ENCODE results near the gene WAS.

WAS gene

DNA sequence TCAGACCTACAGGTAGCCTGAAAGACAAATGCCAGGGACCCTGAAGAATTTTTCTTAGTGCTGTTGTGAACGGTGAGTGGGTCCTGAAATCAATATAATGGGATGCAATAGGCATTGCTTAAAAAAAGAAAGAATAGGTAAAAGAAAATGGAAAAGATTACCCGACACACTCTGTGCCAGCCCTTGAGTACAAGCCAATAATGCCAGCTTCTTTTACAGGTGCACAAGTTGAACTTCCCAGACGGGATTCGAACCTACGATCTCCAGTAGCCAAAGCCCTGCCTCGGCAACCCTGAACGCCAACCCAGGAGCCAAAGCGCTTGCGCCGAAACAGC is 53.2 kb downstream of the WAS start:
- H3K27ac ChIP-seq (ENCODE audit: low read depth, low read length): no peak overlapping the region
- no peak overlapping the region for H3K9ac ChIP-seq (ENCODE audit: low read depth, low read length)
- 15% methylated on average over 10 of the region's 10 CpGs for WGBS
- peak overlapping the region; percentile 91 for H3K4me3 ChIP-seq (ENCODE audit: low read length)
- H3K4me1 ChIP-seq (ENCODE audit: insufficient read depth, low read length): peaks cover 5% of the 10 kb centered on the region; the same call in 1 of the 2 replicates
- H3K27me3 ChIP-seq (ENCODE audit: insufficient read depth, low read length): no peaks in the 10 kb centered on the region
- H3K9me3 ChIP-seq (ENCODE audit: insufficient read depth, low read depth, low read length): no peaks in the 10 kb centered on the region
- H3K36me3 ChIP-seq (ENCODE audit: insufficient read depth, low read length): no peaks in the 10 kb centered on the region

DNA sequence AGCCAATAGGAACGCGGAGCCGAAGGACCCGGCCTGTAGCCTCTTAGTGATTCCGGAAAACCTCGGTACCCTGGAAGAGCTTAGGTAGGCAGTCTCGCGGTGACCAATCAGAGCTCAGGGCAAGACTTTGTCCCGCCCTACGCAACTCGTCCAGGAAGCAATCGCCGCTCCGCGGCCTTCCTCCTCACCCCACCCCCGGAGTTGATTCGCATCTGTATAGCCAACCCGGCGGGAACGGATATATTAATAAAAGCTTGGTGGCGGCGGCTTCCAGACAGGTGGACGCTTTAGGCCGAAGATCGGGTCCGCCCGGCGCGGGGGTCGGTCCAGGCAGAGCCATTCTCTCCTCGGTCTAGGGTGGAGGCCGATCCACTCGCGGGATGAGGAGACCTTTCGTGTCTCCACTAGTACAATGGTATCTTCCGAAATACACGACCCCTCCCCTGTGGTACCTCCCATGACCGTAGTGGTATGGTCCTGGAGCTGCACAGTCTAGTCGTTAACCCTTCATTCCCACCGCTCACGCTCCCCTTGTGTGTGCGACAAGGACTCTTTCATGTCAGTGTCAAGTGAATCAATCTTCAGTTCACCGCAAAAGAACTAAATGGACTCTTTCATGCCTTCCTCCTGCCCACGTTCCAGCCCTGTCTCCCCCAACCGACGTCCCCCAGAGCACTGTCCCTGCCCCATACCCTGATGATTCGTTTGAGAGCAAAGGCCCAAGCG is 53.8 kb downstream of the WAS start:
- peak overlapping the region; percentile 91 for H3K9ac ChIP-seq (ENCODE audit: low read depth, low read length)
- peak overlapping the region; percentile 91 for H3K4me3 ChIP-seq (ENCODE audit: low read length)
- H3K9me3 ChIP-seq (ENCODE audit: insufficient read depth, low read depth, low read length): no peaks in the 10 kb centered on the region
- H3K36me3 ChIP-seq (ENCODE audit: insufficient read depth, low read length): no peaks in the 10 kb centered on the region
- peak overlapping the region; percentile 96 for H3K27ac ChIP-seq (ENCODE audit: low read depth, low read length)
- H3K4me1 ChIP-seq (ENCODE audit: insufficient read depth, low read length): peaks cover 5% of the 10 kb centered on the region; the same call in 1 of the 2 replicates
- under 1% methylated on average over 48 of the region's 48 CpGs for WGBS
- H3K27me3 ChIP-seq (ENCODE audit: insufficient read depth, low read length): no peaks in the 10 kb centered on the region

DNA sequence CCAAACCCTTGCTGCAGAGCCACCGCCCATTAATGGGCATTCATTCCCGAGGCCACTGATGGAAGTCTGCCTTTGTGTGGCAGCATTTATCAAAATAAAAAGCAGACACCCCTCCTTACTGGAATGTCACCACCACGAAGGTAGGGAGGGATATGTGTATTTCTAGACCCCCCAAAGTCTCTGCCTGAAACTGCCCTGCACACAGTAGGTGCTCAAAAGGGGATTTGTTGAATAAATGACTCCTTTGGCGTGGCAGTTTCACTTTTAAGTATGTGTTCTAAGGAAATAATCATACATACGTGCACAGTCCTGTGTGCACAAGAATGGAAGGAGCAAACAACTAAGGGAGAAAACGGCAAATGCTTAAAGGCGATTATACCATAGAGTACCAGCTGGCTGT is 54.3 kb downstream of the WAS start:
- Histone ChIP-seq H3K9me3 (ENCODE audit: insufficient read depth, low read depth, low read length) (no peaks in the 10 kb centered on the region), H3K4me1 (ENCODE audit: insufficient read depth, low read length) (peaks cover 5% of the 10 kb centered on the region; the same call in 1 of the 2 replicates), H3K27me3 (ENCODE audit: insufficient read depth, low read length) (no peaks in the 10 kb centered on the region), H3K36me3 (ENCODE audit: insufficient read depth, low read length) (no peaks in the 10 kb centered on the region), H3K9ac (ENCODE audit: low read depth, low read length) (peak overlapping the region; percentile 91), H3K4me3 (ENCODE audit: low read length) (peak overlapping the region; percentile 91), H3K27ac (ENCODE audit: low read depth, low read length) (peak overlapping the region; percentile 96; the same call in 1 of the 2 replicates)
- WGBS: 77% methylated on average over 6 of the region's 7 CpGs

All from HUES64 (cell line).